Neuronal stem cell (in vitro differentiated cells): ENCODE data around the gene HOXA2.
A peak's percentile ranks its signal among the peaks of the same experiment; 100 is the strongest.

ENCODE experiments used
- DNase-seq: peaks from one replicate; pipeline ENCODE4 v3.0.0-alpha.2; 2013; ENCODE audit warnings: low spot score
- H2AFZ ChIP-seq: one replicate; pipeline ENCODE4 v1.6.1; 2013; ENCODE audit warnings: mild to moderate bottlenecking, low read length, inconsistent platforms
- H2AK5ac ChIP-seq: 2 replicates; pipeline ENCODE4 v1.6.1; 2013; ENCODE audit warnings: low read depth, mild to moderate bottlenecking, inconsistent platforms, low read length, moderate library complexity, mixed read lengths
- H2BK120ac ChIP-seq: 2 replicates; pipeline ENCODE4 v1.6.1; 2013; ENCODE audit warnings: low read depth, mild to moderate bottlenecking, inconsistent platforms, low read length, moderate library complexity, mixed read lengths
- H2BK12ac ChIP-seq: one replicate; pipeline ENCODE4 v1.6.1; 2013; ENCODE audit warnings: low read length, inconsistent platforms
- H2BK15ac ChIP-seq: 2 replicates; pipeline ENCODE4 v1.6.1; 2013; ENCODE audit warnings: mild to moderate bottlenecking, low read length, inconsistent platforms, mixed read lengths
- H2BK5ac ChIP-seq: one replicate; pipeline ENCODE4 v1.6.1; 2013; ENCODE audit warnings: inconsistent platforms, mild to moderate bottlenecking, low read length, moderate library complexity
- H3K14ac ChIP-seq: one replicate; pipeline ENCODE4 v1.6.1; 2013; ENCODE audit warnings: low read length, inconsistent platforms
- H3K18ac ChIP-seq: 2 replicates; pipeline ENCODE4 v1.6.1; 2013; ENCODE audit warnings: low read length, inconsistent platforms
- H3K23ac ChIP-seq: 2 replicates; pipeline ENCODE4 v1.6.1; 2013; ENCODE audit warnings: low read depth, mild to moderate bottlenecking, mixed read lengths, low read length, inconsistent platforms; ENCODE audit not compliant: poor library complexity
- H3K27ac ChIP-seq: replicated peaks from 3 replicates; pipeline ENCODE4 v1.5.1; 2013; ENCODE audit warnings: low read length, inconsistent platforms
- H3K27me3 ChIP-seq, 3 experiments: 2 replicates each; pipeline ENCODE4 v1.6.1; 2013; ENCODE audit warnings: low read length in 3 of 3, mild to moderate bottlenecking in 2 of 3, inconsistent platforms in 1 of 3, low read depth in 1 of 3, mixed read lengths in 1 of 3, moderate library complexity in 1 of 3; ENCODE audit not compliant: control insufficient read depth in 3 of 3, insufficient read depth in 3 of 3
- H3K36me3 ChIP-seq, 2 donors: replicated peaks in 1 of 2; 2 replicates each; pipeline ENCODE4 v1.6.1; 2013; ENCODE audit warnings: low read length in 2 of 2; ENCODE audit not compliant: control insufficient read depth in 2 of 2, insufficient read depth in 2 of 2
- H3K4ac ChIP-seq: 2 replicates; pipeline ENCODE4 v1.6.1; 2013; ENCODE audit warnings: inconsistent platforms, mild to moderate bottlenecking, low read length, moderate library complexity
- H3K4me1 ChIP-seq, 2 donors: 1 replicate in 1 of 2; 2 replicates in 1 of 2; pipeline ENCODE4 v1.6.1; 2013; ENCODE audit warnings: low read length in 2 of 2, low read depth in 1 of 2; ENCODE audit not compliant: control insufficient read depth in 2 of 2, insufficient read depth in 1 of 2
- H3K4me2 ChIP-seq: one replicate; pipeline ENCODE4 v1.6.1; 2013; ENCODE audit warnings: mild to moderate bottlenecking, low read length, inconsistent platforms; ENCODE audit not compliant: insufficient read depth, poor library complexity, severe bottlenecking
- H3K4me3 ChIP-seq, 2 donors: 2 replicates each; pipeline ENCODE4 v1.5.1; 2013; ENCODE audit warnings: low read length in 2 of 2, mild to moderate bottlenecking in 2 of 2, inconsistent platforms in 1 of 2, moderate library complexity in 1 of 2
- H3K79me1 ChIP-seq: one replicate; pipeline ENCODE4 v1.6.1; 2013; ENCODE audit warnings: low read depth, mild to moderate bottlenecking, inconsistent platforms, low read length, moderate library complexity
- H3K9ac ChIP-seq: one replicate; pipeline ENCODE4 v1.6.1; 2013; ENCODE audit warnings: mild to moderate bottlenecking, low read depth, low read length, inconsistent platforms; ENCODE audit not compliant: poor library complexity
- H3K9me3 ChIP-seq, 2 donors: replicated peaks in 1 of 2; 2 replicates each; pipeline versions ENCODE3 to v1.6.1; 2013; ENCODE audit warnings: low read length in 2 of 2, mild to moderate bottlenecking in 2 of 2, inconsistent platforms in 1 of 2, low read depth in 1 of 2, mixed read lengths in 1 of 2, moderate library complexity in 1 of 2; ENCODE audit not compliant: control insufficient read depth in 2 of 2, insufficient read depth in 1 of 2
- H4K8ac ChIP-seq: one replicate; pipeline ENCODE4 v1.6.1; 2013; ENCODE audit warnings: low read depth, mild to moderate bottlenecking, inconsistent platforms, low read length, moderate library complexity
- H4K91ac ChIP-seq: one replicate; pipeline ENCODE4 v1.6.1; 2013; ENCODE audit warnings: low read length, low read depth, mild to moderate bottlenecking, inconsistent platforms; ENCODE audit not compliant: poor library complexity
- WGBS, 2 donors: extraction: QIAGEN DNeasy Blood & Tissue Kit; methylation state at CpG; one replicate each; pipeline ENCODE4 v1.1.7; 2013; ENCODE audit warnings: missing lambda C conversion rate in 2 of 2, mixed read lengths in 1 of 2; ENCODE audit not compliant: insufficient read length in 2 of 2, insufficient replicate concordance in 1 of 2; ENCODE audit errors: extremely low coverage in 2 of 2; 5-methylcytosine and 5-hydroxymethylcytosine counted together

Gene HOXA2

DNA sequence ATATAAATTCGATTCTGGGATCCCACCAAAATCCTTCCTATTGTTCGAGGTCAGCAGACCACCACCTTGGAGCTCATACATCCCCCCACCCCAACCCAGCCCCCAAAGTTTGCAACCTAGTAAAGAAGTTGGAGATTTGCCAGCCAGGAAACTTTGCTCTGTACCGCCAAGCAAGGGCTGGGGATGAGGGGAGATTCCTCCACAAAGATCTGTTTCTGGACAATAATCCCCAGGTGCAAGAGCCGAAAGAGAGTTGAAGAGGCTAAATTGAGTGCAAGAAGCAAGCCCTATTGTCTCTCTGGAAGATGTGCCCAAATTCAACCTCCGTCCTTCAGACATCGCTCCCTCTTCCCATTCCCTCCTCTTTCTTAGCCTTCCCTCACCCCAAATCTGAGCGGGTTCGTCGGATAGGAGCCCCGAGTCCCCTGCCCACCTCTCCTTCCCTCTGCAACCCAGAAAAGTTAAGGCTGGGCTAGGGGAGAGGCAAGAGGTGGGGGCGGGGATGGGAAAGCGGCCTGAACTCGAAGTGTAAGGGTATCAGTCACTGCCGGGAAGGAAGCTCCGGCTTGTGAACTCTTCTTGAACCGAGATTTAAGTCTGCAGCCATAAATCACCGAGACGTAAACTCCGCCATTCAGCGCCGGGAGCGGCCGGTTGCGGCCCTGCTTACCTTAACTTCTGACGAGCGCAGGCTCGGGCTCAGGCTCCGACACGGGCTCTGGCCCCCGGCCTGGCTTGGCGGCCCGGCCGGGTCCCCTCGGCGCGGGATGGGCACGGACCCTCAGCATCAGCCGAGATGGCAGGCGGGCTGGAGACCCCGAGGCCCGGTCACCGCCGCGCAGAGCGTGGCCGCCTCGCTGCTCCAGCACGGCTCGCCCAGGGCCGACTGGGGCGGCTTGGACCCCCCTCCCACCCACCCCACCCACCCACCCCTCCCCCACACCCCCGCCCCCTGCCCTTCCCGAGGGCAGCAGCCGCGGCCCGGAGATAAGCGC, 10.8 kb upstream of the HOXA2 start:
- no CpG with 5 or more reads among the region's 57 CpGs for WGBS, 2 donors
- Histone ChIP-seq H2AK5ac (no peak overlapping the region), H4K8ac (no peak overlapping the region), H3K4me2 (no peak overlapping the region), H3K27me3 (peaks cover 65 to 95% (median 92%) of the 10 kb centered on the region in 3 experiments), H3K79me1 (no peaks in the 10 kb centered on the region), H4K91ac (no peak overlapping the region), H3K9me3 (peaks cover 3 to 4% of the 10 kb centered on the region in 2 donors), H2AFZ (peak overlapping the region; percentile 82), H3K18ac (no peak overlapping the region), H2BK5ac (no peak overlapping the region), H3K14ac (no peak overlapping the region), H3K4ac (no peak overlapping the region), H3K4me1 (no peaks in the 10 kb centered on the region), H3K4me3 (no peak overlapping the region), H2BK12ac (no peak overlapping the region), H2BK120ac (no peak overlapping the region), H2BK15ac (no peak overlapping the region), H3K9ac (no peak overlapping the region), H3K36me3 (no peaks in the 10 kb centered on the region), H3K27ac (no peak overlapping the region), H3K23ac (peak overlapping the region; percentile 82)
- no peak for DNase-seq

DNA sequence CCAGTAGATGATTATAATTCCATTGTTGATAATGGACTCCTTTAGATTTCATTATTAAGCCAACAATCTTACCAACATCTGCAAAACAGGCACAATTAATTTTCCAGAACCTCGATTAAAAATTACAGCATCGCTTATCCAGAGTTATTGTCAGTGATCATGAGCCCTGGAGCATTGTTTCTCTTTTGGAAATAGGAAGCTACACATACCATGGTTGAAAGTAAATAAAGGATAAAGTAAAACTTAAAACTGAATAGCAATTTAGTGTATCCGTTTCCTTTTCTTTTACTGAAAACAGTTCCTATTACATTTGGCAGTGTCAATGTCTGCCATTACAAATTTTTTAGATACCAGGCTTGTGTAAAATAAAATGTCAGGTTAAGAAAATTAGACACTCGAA, 9.9 kb upstream of the HOXA2 start:
- WGBS, 2 donors = no CpG with 5 or more reads among the region's 4 CpGs
- Histone ChIP-seq H3K14ac (no peak overlapping the region), H3K27me3 (peaks cover 69 to 95% (median 92%) of the 10 kb centered on the region in 3 experiments)

DNA sequence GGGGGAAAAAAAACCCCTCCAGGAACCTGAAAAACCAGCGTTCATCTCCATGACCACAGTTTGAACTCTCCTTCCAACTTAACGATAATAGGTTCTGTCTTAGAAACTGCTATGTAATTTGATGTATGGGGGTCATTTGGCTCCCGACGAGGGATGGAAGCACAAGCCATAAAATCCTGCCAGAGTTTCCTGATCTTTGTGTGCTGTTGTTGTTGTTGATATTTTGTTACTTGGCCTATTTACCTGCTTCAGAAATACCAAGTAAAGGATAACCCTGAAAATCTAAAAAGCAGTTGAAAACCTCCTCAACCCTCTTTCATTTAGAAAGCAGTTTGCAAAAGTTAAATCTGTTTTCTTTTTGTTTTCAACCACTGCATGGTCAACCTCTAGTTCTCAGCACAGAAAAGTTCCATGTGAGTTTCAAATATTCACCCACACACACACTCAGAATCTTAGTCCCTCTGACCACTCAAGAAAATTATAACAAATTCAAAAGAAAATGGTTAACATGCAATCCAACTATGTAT, 9.3 kb upstream of the HOXA2 start:
- Histone ChIP-seq H2BK120ac (no peak overlapping the region), H2BK12ac (no peak overlapping the region), H3K27me3 (peaks cover 63 to 95% (median 88%) of the 10 kb centered on the region in 3 experiments), H2BK5ac (no peak overlapping the region), H3K79me1 (no peaks in the 10 kb centered on the region), H3K9me3 (peaks cover 3 to 4% of the 10 kb centered on the region in 2 donors), H4K8ac (no peak overlapping the region), H3K36me3 (no peaks in the 10 kb centered on the region), H2AFZ (no peak overlapping the region), H3K23ac (no peak overlapping the region), H3K4me2 (no peak overlapping the region), H2BK15ac (no peak overlapping the region), H2AK5ac (no peak overlapping the region), H3K14ac (no peak overlapping the region), H3K4me1 (no peaks in the 10 kb centered on the region), H3K4ac (no peak overlapping the region), H3K9ac (no peak overlapping the region), H3K27ac (no peak overlapping the region), H3K4me3 (no peak overlapping the region), H3K18ac (no peak overlapping the region), H4K91ac (no peak overlapping the region)
- WGBS, 2 donors = no CpG with 5 or more reads among the region's 4 CpGs
- no peak for DNase-seq

More for the DNA sequence above, 9.9 kb upstream of the HOXA2 start:
- H2AFZ ChIP-seq = no peak overlapping the region
- peaks cover 3 to 4% of the 10 kb centered on the region in 2 donors for H3K9me3 ChIP-seq
- no peak overlapping the region for H3K18ac ChIP-seq
- no peak overlapping the region for H3K4ac ChIP-seq
- no peak overlapping the region for H2BK5ac ChIP-seq
- no peak overlapping the region for H3K4me3 ChIP-seq
- DNase-seq = no peak
- H3K4me2 ChIP-seq = no peak overlapping the region
- H3K9ac ChIP-seq = no peak overlapping the region
- H3K27ac ChIP-seq = no peak overlapping the region
- H2BK120ac ChIP-seq = no peak overlapping the region
- no peak overlapping the region for H4K91ac ChIP-seq
- no peaks in the 10 kb centered on the region for H3K79me1 ChIP-seq
- no peak overlapping the region for H2AK5ac ChIP-seq
- no peak overlapping the region for H4K8ac ChIP-seq
- no peaks in the 10 kb centered on the region for H3K36me3 ChIP-seq
- H3K23ac ChIP-seq = no peak overlapping the region
- no peaks in the 10 kb centered on the region for H3K4me1 ChIP-seq
- no peak overlapping the region for H2BK12ac ChIP-seq
- no peak overlapping the region for H2BK15ac ChIP-seq

DNA sequence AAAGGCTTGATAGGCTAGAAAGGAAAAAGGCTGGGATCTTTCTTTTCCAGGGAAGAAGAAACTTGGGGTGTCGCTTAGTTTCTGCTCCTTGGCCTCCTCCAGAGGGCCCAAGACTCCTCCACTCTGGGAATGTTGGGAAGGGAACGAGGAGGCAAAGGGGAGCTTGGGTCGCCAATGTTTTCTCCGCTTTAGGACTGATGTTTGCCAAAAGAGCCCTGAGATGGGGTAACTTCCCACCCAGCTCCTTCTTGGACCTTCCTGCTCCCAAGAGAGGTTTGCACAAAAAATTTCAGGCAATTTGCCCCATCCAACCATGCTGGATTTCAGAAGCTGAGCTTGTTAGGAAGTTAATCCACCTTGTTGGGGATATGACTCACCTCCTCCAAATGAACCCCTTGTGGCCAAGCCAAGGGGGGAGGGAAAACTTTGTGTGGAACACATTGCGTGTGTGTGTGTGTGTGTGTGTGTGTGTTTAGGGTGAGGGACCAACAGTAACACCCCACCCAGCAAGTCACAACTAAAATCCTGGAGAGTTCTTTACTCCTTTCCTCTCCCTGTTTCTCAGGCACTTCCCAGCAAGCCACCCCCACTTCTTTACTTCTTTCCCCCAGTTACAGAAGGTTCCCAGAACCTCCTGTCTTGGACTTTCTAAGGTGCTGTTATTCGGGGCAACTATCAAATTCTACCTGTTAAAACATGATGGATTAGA, 8.7 kb upstream of the HOXA2 start:
- no peak overlapping the region for H3K9ac ChIP-seq
- no peak overlapping the region for H2AFZ ChIP-seq
- H3K4me1 ChIP-seq = no peaks in the 10 kb centered on the region
- H4K8ac ChIP-seq = no peak overlapping the region
- no CpG with 5 or more reads among the region's 6 CpGs for WGBS, 2 donors
- H3K4ac ChIP-seq = no peak overlapping the region
- H3K27ac ChIP-seq = no peak overlapping the region
- H3K9me3 ChIP-seq = peaks cover 3 to 4% of the 10 kb centered on the region in 2 donors
- no peak overlapping the region for H3K4me3 ChIP-seq
- H3K27me3 ChIP-seq = peaks cover 66 to 95% (median 88%) of the 10 kb centered on the region in 3 experiments
- no peak overlapping the region for H2BK15ac ChIP-seq
- no peaks in the 10 kb centered on the region for H3K36me3 ChIP-seq
- no peak overlapping the region for H3K18ac ChIP-seq
- no peak overlapping the region for H4K91ac ChIP-seq
- no peak overlapping the region for H3K23ac ChIP-seq
- no peaks in the 10 kb centered on the region for H3K79me1 ChIP-seq
- H2BK120ac ChIP-seq = no peak overlapping the region
- H3K4me2 ChIP-seq = no peak overlapping the region
- no peak for DNase-seq
- no peak overlapping the region for H2AK5ac ChIP-seq
- H3K14ac ChIP-seq = no peak overlapping the region
- no peak overlapping the region for H2BK5ac ChIP-seq
- H2BK12ac ChIP-seq = no peak overlapping the region
